Upper lobe of left lung (tissue), 6 donors: Measurements from ENCODE around the gene SLC26A1. TPM values are rescaled to one million over a fixed set of nuclear protein-coding genes. Genes with fewer than 3 reads are reported as not detected.

Experiments used
- ATAC-seq, 2 donors: fragments of 200-7000 bp; cut with Tn5 transposase; one replicate each; pipeline ENCODE4 v1.9.1; 2022; ENCODE audit warnings: mild to moderate bottlenecking in 2 of 2, moderate library complexity in 2 of 2; ENCODE audit not compliant: low FRiP score in 2 of 2
- DNase-seq, 2 donors: peaks; one replicate each; pipeline ENCODE4 v3.0.0-alpha.2; 2019 to 2020
- H3K27ac ChIP-seq, 4 donors: fragments of 200-600 bp; sonication (generic); one replicate each; pipeline ENCODE4 v1.5.1; 2016 to 2019
- H3K27me3 ChIP-seq, 4 donors: fragments of 200-600 bp; sonication (generic); one replicate each; pipeline ENCODE4 v1.5.1; 2017 to 2019
- H3K36me3 ChIP-seq, 4 donors: fragments of 200-600 bp; sonication (generic); one replicate each; pipeline ENCODE4 v1.5.1; 2016 to 2019
- H3K4me1 ChIP-seq, 4 donors: fragments of 200-600 bp; sonication (generic); one replicate each; pipeline ENCODE4 v1.5.1; 2018 to 2019
- H3K4me3 ChIP-seq, 4 donors: fragments of 200-600 bp; sonication (generic); one replicate each; pipeline ENCODE4 v1.5.1; 2017 to 2019; ENCODE audit warnings: mild to moderate bottlenecking in 2 of 4, moderate library complexity in 1 of 4
- H3K9me3 ChIP-seq, 4 donors: fragments of 200-600 bp; sonication (generic); one replicate each; pipeline ENCODE4 v1.5.1; 2018 to 2019
- CTCF ChIP-seq, 6 experiments: fragments of 450-650 bp in 4 of 6; fragments of 200-600 bp in 2 of 6; sonication (generic) in 2 of 6; IDR thresholded peaks; one replicate each; pipeline ENCODE4 v1.5.1; 2016 to 2019; ENCODE audit warnings: antibody characterized with exemption in 6 of 6
- EP300 ChIP-seq, 4 donors: sonication (generic); formaldehyde crosslinking; IDR thresholded peaks; one replicate each; pipeline ENCODE4 v1.5.1; 2017; ENCODE audit warnings: antibody characterized with exemption in 4 of 4, control low read depth in 2 of 4
- POLR2A ChIP-seq, 4 donors: fragments of 450-650 bp; IDR thresholded peaks; one replicate each; pipeline ENCODE4 v1.5.1; 2016 to 2017; ENCODE audit warnings: antibody characterized with exemption in 4 of 4, mild to moderate bottlenecking in 2 of 4
- POLR2AphosphoS5 ChIP-seq, 2 donors: sonication (generic); formaldehyde crosslinking; IDR thresholded peaks; one replicate each; pipeline ENCODE4 v1.5.1; 2017; ENCODE audit warnings: antibody characterized with exemption in 2 of 2
- whole genome bisulfite sequencing, 2 donors: methylation state at CpG; one replicate each; pipeline ENCODE4 v1.1.5; 2017 to 2018; 5-methylcytosine and 5-hydroxymethylcytosine counted together
- total RNA-seq, 6 donors: library from RNA; depleted of rRNA in 4 of 6; stranded (reverse); fragments of >200 nt in 4 of 6; gene quantifications; one replicate each; pipeline versions ENCODE4 v1.1.0 to v1.2.1, GENCODE V29; 2016 to 2021
- donor health status: DM: no; HTN: no; CAD: no; lungs with moderate emphysema.
- donor health status: DM: no; HTN: yes; CAD: no; lungs with severe emphysema.

The SLC26A1 gene
- total RNA-seq, 6 donors from 2014 or later: 0.39 to 2.1 (median 0.68) TPM

DNA sequence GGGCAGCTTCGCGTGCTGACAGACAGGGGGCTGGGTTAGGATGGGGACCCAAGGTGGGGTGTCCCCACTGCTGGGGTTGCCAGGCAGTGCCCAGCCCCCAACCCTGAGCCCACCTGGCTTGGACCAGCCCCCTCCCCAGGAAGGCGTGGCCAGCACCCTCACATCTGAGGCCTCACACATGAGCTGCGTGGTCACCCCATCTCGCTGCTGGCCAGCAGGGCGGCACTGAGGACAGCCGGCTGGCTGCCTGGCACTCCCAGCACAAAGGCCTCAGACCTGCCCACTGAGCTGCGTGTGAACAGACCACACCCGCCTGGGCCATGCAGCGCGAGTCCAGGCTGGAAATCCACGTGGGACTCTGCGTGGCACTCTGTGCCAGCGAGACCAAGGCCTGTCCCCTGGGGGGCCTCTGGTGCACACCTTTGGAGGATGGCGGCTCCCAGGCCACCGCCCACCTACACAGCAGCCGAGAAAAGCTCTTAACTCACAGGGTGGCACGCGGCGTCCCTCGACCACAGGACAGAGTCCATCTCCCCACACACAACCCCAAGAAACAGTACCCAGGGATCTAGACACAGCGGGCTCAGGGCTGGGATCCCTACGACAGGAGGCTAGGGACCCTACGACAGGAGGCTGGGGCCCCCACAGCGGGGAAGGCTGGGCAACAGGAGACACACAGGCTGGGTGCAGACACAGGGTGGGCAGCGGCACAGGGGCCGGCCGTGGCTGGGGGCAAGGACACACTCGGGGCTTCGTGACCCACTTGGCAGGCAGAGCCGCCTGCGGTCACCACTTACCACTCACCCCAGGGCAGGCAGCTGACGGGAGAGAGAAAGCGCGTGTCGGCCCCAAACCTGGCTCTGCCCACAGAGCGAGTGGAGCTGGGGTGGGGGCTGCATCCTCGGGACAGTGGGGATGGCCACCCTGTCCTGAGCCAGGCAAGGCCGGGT, 29.7 kb downstream of the SLC26A1 start:
- WGBS, 2 donors: 97 to 98% methylated on average over 16 to 31 of the region's 39 CpGs
- ATAC-seq (no peak), DNase-seq (peak in 1 of 2 donors; percentile 81)
- Histone ChIP-seq H3K27me3 (peaks cover 0 to 6% (median 1%) of the 10 kb centered on the region in 4 donors), H3K36me3 (peaks cover 0 to 76% (median 48%) of the 10 kb centered on the region in 4 donors), H3K9me3 (no peaks in the 10 kb centered on the region), H3K27ac (no peak overlapping the region), H3K4me1 (peaks cover 0 to 13% (median 4%) of the 10 kb centered on the region in 4 donors), H3K4me3 (no peak overlapping the region)
- TF ChIP-seq EP300 (IDR thresholded peaks at IDR 0.05): no peak
- TF ChIP-seq POLR2AphosphoS5 (IDR thresholded peaks at IDR 0.05): no peak
- no peak for TF ChIP-seq CTCF (IDR thresholded peaks at IDR 0.05)
- no peak for TF ChIP-seq POLR2A (IDR thresholded peaks at IDR 0.05)

DNA sequence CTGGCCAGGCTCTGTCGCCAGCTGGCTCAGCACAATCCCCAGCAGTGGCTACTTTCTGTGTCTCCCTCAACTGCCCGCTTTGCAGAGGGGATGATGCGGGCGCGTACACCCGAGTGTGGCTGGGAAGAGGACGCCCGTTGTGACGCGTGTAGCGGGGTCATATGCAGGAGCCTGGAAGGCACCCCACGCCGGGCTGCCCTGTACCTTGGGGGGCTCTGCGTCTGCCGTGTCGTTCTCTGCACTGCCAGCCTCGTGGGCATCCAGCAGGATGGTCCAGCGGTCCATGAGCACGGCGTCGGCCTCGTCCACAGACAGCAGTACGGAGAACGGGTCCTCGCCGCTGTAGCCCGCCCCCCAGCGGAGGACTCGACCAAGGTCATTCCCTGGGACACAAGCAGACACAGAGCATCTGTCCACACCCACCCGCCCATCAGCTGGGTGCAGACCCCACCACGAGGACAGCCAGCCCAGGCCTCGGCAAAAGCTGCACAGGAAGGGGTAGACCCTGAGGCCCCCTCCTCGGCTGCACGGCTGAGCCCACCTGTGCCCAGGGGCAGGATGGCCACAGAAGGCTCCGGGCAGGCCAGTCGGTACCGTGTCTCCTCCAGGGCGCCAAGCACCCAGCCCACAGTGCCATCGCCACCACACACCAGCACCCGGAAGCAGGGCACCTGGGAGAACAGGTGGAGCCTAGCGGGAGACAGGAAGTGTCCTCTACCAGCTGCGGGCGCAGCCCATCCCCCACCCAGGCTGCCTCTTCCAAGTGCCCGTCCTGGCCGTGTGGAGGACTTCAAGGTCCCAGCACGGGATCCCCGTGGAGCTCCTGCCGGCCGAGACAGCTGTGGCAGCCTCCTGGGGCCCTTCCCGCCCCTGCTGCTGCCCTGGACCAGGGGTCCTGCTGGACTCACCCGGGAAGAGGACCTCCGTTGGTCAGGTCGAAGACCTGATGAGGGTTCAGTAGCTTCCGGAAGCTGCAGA, 30.7 kb downstream of the SLC26A1 start:
- ATAC-seq (no peak), DNase-seq (peak in 1 of 2 donors; percentile 81)
- peaks cover 0 to 84% (median 56%) of the 10 kb centered on the region in 4 donors for H3K36me3 ChIP-seq
- H3K27me3 ChIP-seq: peaks cover 0 to 2% (median 0%) of the 10 kb centered on the region in 4 donors
- WGBS, 2 donors: 94 to 95% methylated on average over 22 to 54 of the region's 54 CpGs
- H3K27ac ChIP-seq: no peak overlapping the region
- TF ChIP-seq CTCF (IDR thresholded peaks at IDR 0.05) (no peak), POLR2AphosphoS5 (IDR thresholded peaks at IDR 0.05) (no peak)
- no peaks in the 10 kb centered on the region for H3K9me3 ChIP-seq
- H3K4me3 ChIP-seq: no peak overlapping the region
- H3K4me1 ChIP-seq: peaks cover 0 to 2% (median 0%) of the 10 kb centered on the region in 4 donors

- H3K4me1 ChIP-seq: no peaks in the 10 kb centered on the region
- H3K36me3 ChIP-seq: peaks cover 0 to 81% (median 55%) of the 10 kb centered on the region in 4 donors
- no peaks in the 10 kb centered on the region for H3K27me3 ChIP-seq
- WGBS, 2 donors: 87 to 95% methylated on average over 3 to 41 of the region's 52 CpGs
- no peaks in the 10 kb centered on the region for H3K9me3 ChIP-seq
- DNase-seq (peak in 1 of 2 donors; percentile 83), ATAC-seq (no peak)
- no peak overlapping the region for H3K4me3 ChIP-seq
- H3K27ac ChIP-seq: no peak overlapping the region
- TF ChIP-seq POLR2A (IDR thresholded peaks at IDR 0.05): no peak
- no peak for TF ChIP-seq POLR2AphosphoS5 (IDR thresholded peaks at IDR 0.05)
- TF ChIP-seq CTCF (IDR thresholded peaks at IDR 0.05): no peak
- no peak for TF ChIP-seq EP300 (IDR thresholded peaks at IDR 0.05)
Observed at GRCh38 chr4:961351-962230, 31.6 kb downstream of the SLC26A1 start.

DNA sequence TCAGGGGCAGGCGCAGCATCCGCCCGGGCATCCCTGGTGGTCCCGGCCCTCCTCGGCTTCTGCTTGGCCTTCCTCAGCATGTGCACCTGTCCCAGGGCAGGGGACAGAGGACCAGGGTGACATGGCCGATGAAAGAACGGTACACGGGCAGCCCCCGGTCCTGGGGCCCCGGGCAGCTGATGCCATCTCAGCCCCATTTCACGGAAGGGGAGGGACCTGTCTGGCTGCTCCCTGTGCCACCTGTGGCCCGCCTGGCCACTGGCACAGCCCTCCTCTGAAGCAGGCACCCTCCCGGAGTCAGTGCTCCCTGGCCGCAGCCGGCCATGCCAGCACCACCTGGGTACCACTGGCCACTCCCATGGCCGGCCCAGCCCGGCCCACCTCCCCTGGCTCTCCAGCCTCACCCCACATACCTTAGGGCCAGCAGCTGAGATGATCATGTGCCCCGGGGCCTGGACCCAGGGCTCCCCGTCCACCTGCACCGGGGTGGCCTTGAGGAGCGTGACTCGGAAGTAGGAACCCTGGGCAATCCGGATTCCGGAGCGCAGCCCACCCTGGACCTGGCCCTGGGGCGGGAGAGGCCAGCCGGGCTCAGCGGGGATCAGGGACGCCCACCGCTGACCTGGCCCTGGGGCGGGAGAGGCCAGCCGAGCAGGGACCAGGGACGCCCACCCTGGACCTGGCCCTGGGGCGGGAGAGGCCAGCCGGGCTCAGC, 32.4 kb downstream of the SLC26A1 start:
- TF ChIP-seq EP300 (IDR thresholded peaks at IDR 0.05): no peak
- no peaks in the 10 kb centered on the region for H3K9me3 ChIP-seq
- H3K4me3 ChIP-seq: no peak overlapping the region
- H3K27me3 ChIP-seq: no peaks in the 10 kb centered on the region
- H3K27ac ChIP-seq: no peak overlapping the region
- H3K4me1 ChIP-seq: no peaks in the 10 kb centered on the region
- peaks cover 0 to 79% (median 54%) of the 10 kb centered on the region in 4 donors for H3K36me3 ChIP-seq
- DNase-seq: peak in 1 of 2 donors; percentile 81
- no peak for ATAC-seq
- 94 to 100% methylated on average over 1 to 23 of the region's 35 CpGs for WGBS, 2 donors
